ENCODE data around the gene PLXDC2. TPM values are rescaled to one million over a fixed set of nuclear protein-coding genes. Genes with fewer than 3 reads are reported as not detected.

The PLXDC2 gene
- total RNA-seq, 5 donors from 2014 or later (not counting 1 experiment from before 2014, with no cell fraction given): 0.49 to 1.1 (median 0.56) TPM

GRCh38 chr10:19979628-19980027, 163.4 kb downstream of the PLXDC2 start:
- Histone ChIP-seq H3K4me1 (ENCODE audit: control insufficient read depth in 1 of 2, extremely low read depth in 1 of 2, insufficient read depth in 2 of 2, low read length in 2 of 2) (no peaks in the 10 kb centered on the region), H3K36me3 (ENCODE audit: control insufficient read depth in 2 of 2, extremely low read depth in 1 of 2, insufficient read depth in 1 of 2, low read length in 1 of 2) (no peaks in the 10 kb centered on the region), H3K9me3 (no peaks in the 10 kb centered on the region), H3K4me3 (ENCODE audit: control insufficient read depth in 1 of 2, extremely low read depth in 1 of 2, low read length in 1 of 2) (no peak overlapping the region), H3K27ac (ENCODE audit: low read length) (no peak overlapping the region), H3K27me3 (replicated peaks in 1 of 2; ENCODE audit: control insufficient read depth in 2 of 2, extremely low read depth in 1 of 2, insufficient read depth in 2 of 2, low read length in 1 of 2) (no peaks in the 10 kb centered on the region)
- no peak overlapping the region for H3K4me3 Mint-ChIP-seq
- ATAC-seq (replicated peaks in 1 of 4): no peak
- no peaks in the 10 kb centered on the region for H3K36me3 Mint-ChIP-seq
- no CpG with 5 or more reads among the region's 6 CpGs for WGBS (ENCODE audit: insufficient coverage)
- ChIA-PET CTCF (no interaction called here), POLR2A (no interaction called here)
- H3K9me3 Mint-ChIP-seq: peaks cover 0 to 5% (median 5%) of the 10 kb centered on the region in 3 donors
- H3K4me1 Mint-ChIP-seq: no peaks in the 10 kb centered on the region
- DNase-seq: no peak
- H3K27ac Mint-ChIP-seq: no peak overlapping the region
- H3K27me3 Mint-ChIP-seq: no peaks in the 10 kb centered on the region

GRCh38 chr10:19983880-19984565, 167.8 kb downstream of the PLXDC2 start:
- WGBS (ENCODE audit: insufficient coverage): no CpG with 5 or more reads among the region's 5 CpGs
- peaks cover 0 to 2% (median 0%) of the 10 kb centered on the region in 3 donors for H3K9me3 Mint-ChIP-seq

GRCh38 chr10:19985745-19986144, 169.5 kb downstream of the PLXDC2 start:
- Histone ChIP-seq H3K4me3 (ENCODE audit: control insufficient read depth in 1 of 2, extremely low read depth in 1 of 2, low read length in 1 of 2) (no peak overlapping the region), H3K36me3 (ENCODE audit: control insufficient read depth in 2 of 2, extremely low read depth in 1 of 2, insufficient read depth in 1 of 2, low read length in 1 of 2) (no peaks in the 10 kb centered on the region), H3K4me1 (ENCODE audit: control insufficient read depth in 1 of 2, extremely low read depth in 1 of 2, insufficient read depth in 2 of 2, low read length in 2 of 2) (no peaks in the 10 kb centered on the region), H3K27ac (ENCODE audit: low read length) (no peak overlapping the region), H3K27me3 (replicated peaks in 1 of 2; ENCODE audit: control insufficient read depth in 2 of 2, extremely low read depth in 1 of 2, insufficient read depth in 2 of 2, low read length in 1 of 2) (no peaks in the 10 kb centered on the region), H3K9me3 (no peaks in the 10 kb centered on the region)
- CTCF ChIA-PET: no interaction called here
- no peak overlapping the region for H3K27ac Mint-ChIP-seq
- DNase-seq: no peak
- peaks cover 0 to 2% (median 0%) of the 10 kb centered on the region in 3 donors for H3K9me3 Mint-ChIP-seq
- no peaks in the 10 kb centered on the region for H3K36me3 Mint-ChIP-seq
- POLR2A ChIA-PET: no interaction called here
- no peaks in the 10 kb centered on the region for H3K4me1 Mint-ChIP-seq
- ATAC-seq (replicated peaks in 1 of 4): no peak
- whole genome bisulfite sequencing (ENCODE audit: insufficient coverage): no CpG with 5 or more reads among the region's 3 CpGs
- H3K27me3 Mint-ChIP-seq: no peaks in the 10 kb centered on the region
- no peak overlapping the region for H3K4me3 Mint-ChIP-seq

More at GRCh38 chr10:19983880-19984565, 167.8 kb downstream of the PLXDC2 start:
- Histone ChIP-seq H3K4me3 (ENCODE audit: control insufficient read depth in 1 of 2, extremely low read depth in 1 of 2, low read length in 1 of 2) (no peak overlapping the region), H3K9me3 (no peaks in the 10 kb centered on the region), H3K27ac (ENCODE audit: low read length) (no peak overlapping the region), H3K27me3 (replicated peaks in 1 of 2; ENCODE audit: control insufficient read depth in 2 of 2, extremely low read depth in 1 of 2, insufficient read depth in 2 of 2, low read length in 1 of 2) (no peaks in the 10 kb centered on the region), H3K36me3 (ENCODE audit: control insufficient read depth in 2 of 2, extremely low read depth in 1 of 2, insufficient read depth in 1 of 2, low read length in 1 of 2) (no peaks in the 10 kb centered on the region), H3K4me1 (ENCODE audit: control insufficient read depth in 1 of 2, extremely low read depth in 1 of 2, insufficient read depth in 2 of 2, low read length in 2 of 2) (no peaks in the 10 kb centered on the region)
- no peak overlapping the region for H3K27ac Mint-ChIP-seq
- CTCF ChIA-PET: no interaction called here
- POLR2A ChIA-PET: interaction anchor here in 1 of 2 donors (0.5 kb wide), 1 partner anchor 10 kb away, joined by 3 read pairs; no protein-coding TSS in a partner anchor
- no peaks in the 10 kb centered on the region for H3K27me3 Mint-ChIP-seq
- DNase-seq (no peak), ATAC-seq (replicated peaks in 1 of 4) (no peak)
- no peak overlapping the region for H3K4me3 Mint-ChIP-seq
- no peaks in the 10 kb centered on the region for H3K4me1 Mint-ChIP-seq
- H3K36me3 Mint-ChIP-seq: no peaks in the 10 kb centered on the region

GRCh38 chr10:19986591-19986990, 170.4 kb downstream of the PLXDC2 start:
- ATAC-seq (replicated peaks in 1 of 4) (no peak), DNase-seq (no peak)
- H3K36me3 ChIP-seq (ENCODE audit: control insufficient read depth in 2 of 2, extremely low read depth in 1 of 2, insufficient read depth in 1 of 2, low read length in 1 of 2): no peaks in the 10 kb centered on the region
- no peaks in the 10 kb centered on the region for H3K9me3 ChIP-seq
- no peaks in the 10 kb centered on the region for H3K27me3 ChIP-seq (replicated peaks in 1 of 2; ENCODE audit: control insufficient read depth in 2 of 2, extremely low read depth in 1 of 2, insufficient read depth in 2 of 2, low read length in 1 of 2)
- Mint-ChIP-seq H3K4me3 (no peak overlapping the region), H3K9me3 (peaks cover 0 to 2% (median under 1%) of the 10 kb centered on the region in 3 donors), H3K36me3 (no peaks in the 10 kb centered on the region), H3K27me3 (no peaks in the 10 kb centered on the region), H3K27ac (no peak overlapping the region), H3K4me1 (no peaks in the 10 kb centered on the region)
- no peak overlapping the region for H3K27ac ChIP-seq (ENCODE audit: low read length)
- no peak overlapping the region for H3K4me3 ChIP-seq (ENCODE audit: control insufficient read depth in 1 of 2, extremely low read depth in 1 of 2, low read length in 1 of 2)
- POLR2A ChIA-PET: no interaction called here
- CTCF ChIA-PET: no interaction called here
- no CpG with 5 or more reads among the region's 2 CpGs for WGBS (ENCODE audit: insufficient coverage)
- no peaks in the 10 kb centered on the region for H3K4me1 ChIP-seq (ENCODE audit: control insufficient read depth in 1 of 2, extremely low read depth in 1 of 2, insufficient read depth in 2 of 2, low read length in 2 of 2)

GRCh38 chr10:19987931-19988330, 171.7 kb downstream of the PLXDC2 start:
- H3K4me1 ChIP-seq (ENCODE audit: control insufficient read depth in 1 of 2, extremely low read depth in 1 of 2, insufficient read depth in 2 of 2, low read length in 2 of 2): no peaks in the 10 kb centered on the region
- no peaks in the 10 kb centered on the region for H3K27me3 ChIP-seq (replicated peaks in 1 of 2; ENCODE audit: control insufficient read depth in 2 of 2, extremely low read depth in 1 of 2, insufficient read depth in 2 of 2, low read length in 1 of 2)
- no peak for ATAC-seq (replicated peaks in 1 of 4)
- H3K4me3 Mint-ChIP-seq: no peak overlapping the region
- no peak overlapping the region for H3K4me3 ChIP-seq (ENCODE audit: control insufficient read depth in 1 of 2, extremely low read depth in 1 of 2, low read length in 1 of 2)
- H3K36me3 Mint-ChIP-seq: no peaks in the 10 kb centered on the region
- no peaks in the 10 kb centered on the region for H3K36me3 ChIP-seq (ENCODE audit: control insufficient read depth in 2 of 2, extremely low read depth in 1 of 2, insufficient read depth in 1 of 2, low read length in 1 of 2)
- ChIA-PET POLR2A (no interaction called here), CTCF (no interaction called here)
- no CpG with 5 or more reads among the region's 1 CpG for WGBS (ENCODE audit: insufficient coverage)
- no peaks in the 10 kb centered on the region for H3K4me1 Mint-ChIP-seq
- H3K9me3 ChIP-seq: no peaks in the 10 kb centered on the region
- H3K9me3 Mint-ChIP-seq: peaks cover 0 to 4% (median 4%) of the 10 kb centered on the region in 3 donors
- H3K27ac ChIP-seq (ENCODE audit: low read length): no peak overlapping the region
- DNase-seq: no peak
- H3K27ac Mint-ChIP-seq: no peak overlapping the region
- H3K27me3 Mint-ChIP-seq: no peaks in the 10 kb centered on the region

GRCh38 chr10:19993714-19994315, 177.6 kb downstream of the PLXDC2 start:
- Histone ChIP-seq H3K4me3 (ENCODE audit: control insufficient read depth in 1 of 2, extremely low read depth in 1 of 2, low read length in 1 of 2) (no peak overlapping the region), H3K27ac (ENCODE audit: low read length) (no peak overlapping the region), H3K36me3 (ENCODE audit: control insufficient read depth in 2 of 2, extremely low read depth in 1 of 2, insufficient read depth in 1 of 2, low read length in 1 of 2) (no peaks in the 10 kb centered on the region), H3K9me3 (no peaks in the 10 kb centered on the region), H3K27me3 (replicated peaks in 1 of 2; ENCODE audit: control insufficient read depth in 2 of 2, extremely low read depth in 1 of 2, insufficient read depth in 2 of 2, low read length in 1 of 2) (no peaks in the 10 kb centered on the region), H3K4me1 (ENCODE audit: control insufficient read depth in 1 of 2, extremely low read depth in 1 of 2, insufficient read depth in 2 of 2, low read length in 2 of 2) (no peaks in the 10 kb centered on the region)
- CTCF ChIA-PET: no interaction called here
- Mint-ChIP-seq H3K4me1 (no peaks in the 10 kb centered on the region), H3K4me3 (no peak overlapping the region), H3K27ac (no peak overlapping the region), H3K9me3 (peaks cover 4% of the 10 kb centered on the region in 3 donors), H3K36me3 (no peaks in the 10 kb centered on the region), H3K27me3 (no peaks in the 10 kb centered on the region)
- POLR2A ChIA-PET: interaction anchor here in 1 of 2 donors (0.6 to 0.7 kb wide), 2 partner anchors 10 to 297 kb away, joined by 3 to 6 read pairs; no protein-coding TSS in a partner anchor
- DNase-seq (no peak), ATAC-seq (replicated peaks in 1 of 4) (no peak)
- WGBS (ENCODE audit: insufficient coverage): 50% methylated on average over 1 of the region's 3 CpGs

Measured in T-cell (primary cell).